HG02759 (cell line): ENCODE results near the gene PRKACA.

Source experiments
- ATAC-seq: cut with Tn5 transposase; IDR thresholded peaks from one replicate; pipeline ENCODE4 v1.9.1; 2021; ENCODE audit warnings: mild to moderate bottlenecking, moderate library complexity; ENCODE audit not compliant: unreplicated experiment

PRKACA gene

DNA sequence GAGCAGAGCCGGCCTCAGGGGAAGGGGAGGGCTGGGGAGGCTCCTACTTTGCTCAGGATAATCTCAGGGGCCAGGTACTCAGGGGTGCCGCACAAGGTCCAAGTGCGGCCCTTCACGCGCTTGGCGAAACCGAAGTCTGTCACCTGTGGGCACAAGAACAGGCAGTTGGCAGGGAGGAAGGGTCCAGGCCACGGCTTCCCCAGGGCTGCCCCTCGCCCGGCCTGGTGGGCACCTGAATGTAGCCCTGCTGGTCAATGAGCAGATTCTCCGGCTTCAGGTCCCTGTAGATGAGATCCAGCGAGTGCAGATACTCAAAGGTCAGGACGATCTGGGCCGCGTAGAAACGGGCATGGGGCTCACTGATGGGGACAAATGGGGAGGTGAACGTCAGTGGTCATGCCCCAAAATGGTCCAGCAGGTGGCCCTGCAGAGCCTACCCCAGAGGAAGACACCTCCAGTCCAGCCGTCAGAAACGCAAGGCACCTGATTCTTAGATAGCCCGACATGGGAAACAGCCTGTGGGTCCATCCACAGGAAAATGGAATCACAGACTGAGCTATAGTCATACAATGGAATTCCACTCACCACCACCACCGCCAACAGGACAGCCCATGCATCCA is 19.9 kb downstream of the PRKACA start:
- no peak for ATAC-seq

DNA sequence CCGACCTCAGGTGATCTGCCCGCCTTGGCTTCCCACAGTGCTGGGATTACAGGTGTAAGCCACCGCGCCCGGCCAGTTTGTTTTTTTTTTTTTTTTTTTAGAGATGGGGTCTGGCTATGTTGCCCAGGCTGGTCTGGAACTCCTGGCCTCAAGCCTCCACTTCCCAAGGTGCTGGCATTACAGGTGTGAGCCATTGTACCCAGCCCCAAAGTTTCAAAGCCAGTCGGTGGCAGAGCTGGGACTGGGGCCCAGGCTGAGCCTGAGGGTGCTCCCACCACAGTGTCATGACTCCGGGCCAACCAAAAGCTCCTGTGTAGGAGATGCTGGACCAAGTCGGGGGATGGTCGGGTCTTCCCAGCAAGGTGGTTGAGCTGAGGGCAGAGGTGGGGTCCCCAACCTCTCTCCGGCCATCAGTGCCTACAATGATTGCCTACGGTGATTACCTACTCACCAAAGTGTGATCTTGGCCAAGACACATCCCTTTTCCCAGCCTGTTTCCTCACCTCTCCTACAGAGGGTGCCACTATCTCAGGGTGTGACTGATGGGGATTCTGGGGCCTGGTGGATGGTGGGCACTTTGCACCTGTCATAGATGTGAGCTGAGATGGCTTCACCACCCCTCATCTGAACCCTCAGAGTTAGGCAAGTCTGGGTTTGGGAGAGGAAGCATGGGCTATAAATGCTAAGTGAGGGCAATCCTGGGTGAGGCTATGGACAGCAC is 21.1 kb downstream of the PRKACA start:
- ATAC-seq = no peak

DNA sequence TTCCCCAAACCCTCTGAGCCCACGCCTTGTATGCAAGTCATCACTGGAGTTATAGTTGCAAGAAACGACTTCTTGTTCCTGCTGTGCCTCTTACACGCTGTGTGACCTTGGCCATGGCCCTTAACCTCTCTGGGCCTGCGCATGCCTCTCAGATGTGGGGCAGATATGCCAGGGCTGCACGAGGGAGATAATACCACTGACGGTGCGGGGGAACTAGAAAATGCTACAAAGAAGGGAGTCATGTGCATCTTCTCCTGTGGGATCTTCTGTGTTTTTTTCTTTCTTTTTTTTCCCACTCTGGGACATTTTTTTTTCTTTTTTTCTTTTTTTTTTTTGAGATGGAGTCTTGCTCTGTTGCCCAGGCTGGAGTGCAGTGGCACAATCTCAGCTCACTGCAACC is 22.7 kb downstream of the PRKACA start:
- ATAC-seq = no peak

GRCh38 chr19:14093117-14093823 is 24.3 kb downstream of the PRKACA start:
- no peak for ATAC-seq

DNA sequence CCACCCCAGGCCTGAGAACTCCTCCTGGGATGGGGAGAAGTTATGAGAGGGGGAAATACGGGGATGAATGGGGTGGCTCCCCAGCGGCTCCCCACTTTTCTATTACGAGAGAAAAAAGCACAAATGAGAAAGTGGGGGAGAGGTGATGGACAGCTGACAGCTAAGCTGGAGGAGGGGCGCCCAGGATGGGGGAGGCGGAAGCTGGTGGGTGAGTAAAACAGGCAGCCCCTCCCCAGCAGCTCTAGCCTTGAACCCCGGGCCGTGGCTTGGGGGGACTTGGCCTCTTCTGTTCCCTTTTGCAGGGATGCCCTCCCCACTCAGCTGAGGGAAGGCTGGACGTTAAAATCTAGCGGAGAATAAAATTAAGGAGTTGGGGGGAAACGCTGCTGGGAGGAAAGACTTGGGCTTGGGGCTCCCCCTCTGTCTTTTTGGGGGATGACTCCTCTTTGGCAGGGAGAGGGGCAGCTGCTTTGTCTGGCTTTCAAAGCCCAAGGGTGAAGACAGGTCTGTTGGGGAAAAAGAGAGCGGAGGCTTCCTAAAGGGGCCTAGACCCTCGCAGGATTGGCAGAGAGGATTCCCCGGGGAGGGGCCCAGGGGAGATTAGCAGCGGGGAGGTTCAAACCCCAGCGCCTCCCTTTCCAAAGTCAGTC is 25.6 kb downstream of the PRKACA start:
- no peak for ATAC-seq

- ATAC-seq = peak; percentile 66
These were observed 26.3 kb downstream of the PRKACA start for GRCh38 chr19:14091081-14091812.

- ATAC-seq = peak; percentile 52
These were observed 27.0 kb downstream of the PRKACA start, which contains the start of gene SAMD1 for GRCh38 chr19:14090509-14091080. Gene SAMD1 (minus strand): TSS chr19:14090751.

DNA sequence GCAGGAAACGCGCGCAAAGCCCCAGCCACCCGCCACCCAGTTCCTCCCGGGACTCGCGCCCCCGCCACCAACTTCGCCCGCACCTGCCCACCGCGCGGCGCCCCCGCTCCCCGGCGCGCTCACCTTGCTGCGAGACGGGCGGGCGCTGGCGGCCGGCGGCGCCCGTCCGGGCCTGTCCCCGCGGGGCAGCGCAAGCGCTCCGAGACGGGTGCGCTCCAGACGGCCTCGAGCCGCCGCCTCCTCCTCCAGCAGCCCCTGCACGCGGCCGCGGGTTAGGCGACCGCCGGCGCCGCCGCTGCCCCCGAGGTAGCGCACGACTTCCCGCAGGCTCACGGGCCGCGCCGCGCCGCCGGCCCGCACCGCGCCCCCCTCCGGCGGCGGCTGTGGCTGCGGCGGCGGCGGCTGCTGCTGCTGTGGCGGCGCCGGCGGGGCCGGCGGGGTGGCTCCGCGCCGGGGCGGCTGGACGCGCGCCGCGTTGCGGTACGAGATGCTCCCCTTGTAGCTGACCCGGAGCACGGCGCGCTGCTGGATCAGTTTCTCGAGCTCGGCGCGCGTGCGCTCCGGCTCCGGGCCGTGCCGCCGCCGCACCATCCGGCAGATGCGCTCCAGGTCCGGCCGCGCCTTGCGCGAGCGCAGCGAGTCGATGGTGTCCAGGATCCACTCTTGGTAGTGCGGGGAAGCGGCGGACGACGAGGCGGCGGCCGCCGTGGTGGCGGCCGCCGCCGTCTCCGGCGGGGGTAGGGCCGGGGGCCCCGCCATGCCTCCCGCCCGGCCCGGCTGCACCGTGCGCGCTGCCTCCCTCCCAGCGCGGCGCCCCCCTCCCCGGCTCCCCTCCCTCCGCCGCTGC is 27.7 kb downstream of the PRKACA start:
- peak; percentile 30 for ATAC-seq

GRCh38 chr19:14089412-14089661 is 28.2 kb downstream of the PRKACA start:
- no peak for ATAC-seq

- ATAC-seq = no peak
These were observed 28.7 kb downstream of the PRKACA start for GRCh38 chr19:14088634-14089411.

- ATAC-seq = no peak
These were observed 31.5 kb downstream of the PRKACA start for GRCh38 chr19:14086098-14086497.

DNA sequence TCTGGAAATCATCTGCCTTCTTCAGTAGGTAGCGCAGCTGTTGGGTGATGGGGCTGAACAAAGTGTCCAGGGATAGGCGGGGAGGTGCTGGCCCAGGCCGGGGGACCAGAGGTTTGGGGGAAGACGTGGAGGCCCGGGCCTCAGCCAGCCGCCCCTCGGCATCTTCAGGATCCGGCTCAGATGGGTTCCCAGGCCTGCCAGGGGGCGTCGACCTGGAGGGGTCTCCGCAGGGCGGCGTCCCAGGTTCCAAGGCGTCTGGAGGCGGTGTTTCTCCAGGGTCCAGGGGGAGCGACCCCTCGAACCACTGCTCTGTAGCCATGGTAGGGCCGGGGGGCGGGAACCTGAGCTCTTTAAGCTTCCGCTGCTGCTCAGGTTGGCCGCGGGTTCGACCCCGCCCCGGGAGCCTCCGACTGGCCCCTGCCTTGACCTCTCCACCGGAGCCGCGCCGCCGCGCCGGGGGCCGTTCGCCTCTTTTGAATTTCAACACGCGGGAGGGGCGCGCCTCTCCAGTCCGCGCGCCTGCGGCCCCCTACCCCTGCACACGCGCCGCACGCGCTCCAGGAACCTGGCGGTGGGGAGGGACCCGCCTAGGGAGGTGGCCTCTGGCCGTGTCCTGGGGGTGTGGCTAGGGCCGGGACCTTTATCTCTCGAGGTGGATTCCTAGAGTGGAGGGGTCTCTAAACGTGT is 32.1 kb downstream of the PRKACA start, which contains the start of gene C19orf67:
Gene C19orf67, minus strand, starts transcription at position 475 of the 687 bp plus-strand sequence. Its CDS starts 156 bp downstream, at position 319.
- ATAC-seq = no peak

- no peak for ATAC-seq
These were observed 34.9 kb downstream of the PRKACA start for GRCh38 chr19:14082675-14082960.

DNA sequence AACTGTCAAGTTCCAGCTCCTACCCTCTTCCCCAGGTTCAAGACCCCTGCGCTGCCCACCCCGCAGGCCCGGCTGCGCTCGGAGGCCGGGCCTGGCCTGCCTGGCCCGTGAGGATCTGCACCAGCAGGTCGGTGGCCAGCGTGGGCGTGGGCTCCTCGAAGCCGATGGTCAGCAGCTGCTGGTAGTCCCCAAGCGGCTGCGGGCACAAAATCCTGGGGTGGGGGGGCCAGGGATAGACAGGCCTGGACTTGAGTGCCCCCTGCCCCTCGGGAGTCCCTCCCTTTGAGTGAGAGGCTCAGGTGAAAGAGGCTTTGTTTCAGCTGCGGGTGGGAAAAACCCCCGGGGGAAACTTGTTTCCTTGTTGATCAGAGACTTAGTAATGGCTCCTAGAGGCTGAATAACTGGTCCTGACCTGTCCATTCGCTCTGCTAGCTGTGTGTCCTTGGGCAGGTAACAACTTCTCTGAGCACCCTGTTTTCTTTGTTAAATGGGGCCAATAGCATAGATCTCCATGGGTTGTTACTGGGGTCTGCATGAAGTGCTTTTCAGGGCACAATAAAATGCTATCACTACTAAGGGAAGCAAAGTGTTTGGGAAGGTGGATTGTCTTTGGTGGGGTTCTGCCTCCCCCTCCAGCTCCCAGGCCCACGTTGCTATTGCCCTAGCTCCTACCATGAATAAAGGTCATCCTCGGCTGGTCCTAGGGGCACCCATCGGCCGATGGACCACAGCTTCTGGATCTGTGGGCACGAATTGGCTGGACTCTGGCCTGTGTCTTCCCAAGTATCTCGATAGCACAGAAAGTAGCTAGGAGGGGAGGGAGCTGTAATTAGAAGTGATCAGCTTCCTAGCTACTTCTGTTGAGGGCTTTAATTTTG is 35.5 kb downstream of the PRKACA start:
- peak; percentile 12 for ATAC-seq

DNA sequence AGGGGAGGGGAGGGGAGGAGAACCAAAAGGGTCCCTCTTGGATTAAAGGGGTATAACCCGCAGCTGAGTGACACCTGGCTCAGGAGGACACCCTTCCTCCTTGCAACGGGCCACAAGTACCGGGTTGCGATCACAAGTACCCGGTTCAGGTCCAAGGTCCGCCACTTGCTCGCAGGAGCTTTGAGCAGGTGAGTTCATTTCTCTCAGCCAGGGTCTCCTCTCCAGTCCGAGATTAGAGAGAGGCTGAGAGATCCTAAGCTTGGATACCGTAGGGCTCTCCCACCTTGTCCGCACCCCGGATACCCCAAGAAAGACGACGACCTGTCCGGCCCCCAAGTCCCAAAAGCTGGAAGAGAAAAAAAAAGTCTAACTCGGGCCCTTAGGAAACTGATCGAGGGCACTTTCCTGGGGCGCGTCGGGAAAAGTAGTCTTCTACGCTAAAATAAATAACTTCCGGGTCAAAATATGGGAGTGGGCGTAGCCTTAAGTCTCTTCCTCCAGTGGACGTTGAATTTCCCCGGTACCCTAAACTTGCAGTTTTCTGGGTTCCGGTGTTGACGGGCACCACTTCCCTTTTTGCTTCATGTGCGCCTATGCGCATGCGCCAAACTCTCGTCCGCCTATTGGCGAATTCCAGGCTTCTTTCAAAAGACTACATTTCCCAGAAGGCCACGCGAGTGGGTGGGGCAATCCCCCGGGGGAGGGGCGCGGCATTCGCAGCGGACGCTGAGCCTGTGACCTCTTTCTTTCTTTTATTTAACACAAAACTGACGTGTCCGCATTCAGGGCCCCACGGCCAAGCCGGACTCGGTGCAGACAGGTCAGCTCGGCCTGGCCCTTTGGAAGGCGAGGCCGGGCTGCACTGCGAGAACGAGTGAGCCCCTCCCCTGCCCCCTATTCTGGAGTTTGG is 36.4 kb downstream of the PRKACA start:
- peak; percentile 86 for ATAC-seq

DNA sequence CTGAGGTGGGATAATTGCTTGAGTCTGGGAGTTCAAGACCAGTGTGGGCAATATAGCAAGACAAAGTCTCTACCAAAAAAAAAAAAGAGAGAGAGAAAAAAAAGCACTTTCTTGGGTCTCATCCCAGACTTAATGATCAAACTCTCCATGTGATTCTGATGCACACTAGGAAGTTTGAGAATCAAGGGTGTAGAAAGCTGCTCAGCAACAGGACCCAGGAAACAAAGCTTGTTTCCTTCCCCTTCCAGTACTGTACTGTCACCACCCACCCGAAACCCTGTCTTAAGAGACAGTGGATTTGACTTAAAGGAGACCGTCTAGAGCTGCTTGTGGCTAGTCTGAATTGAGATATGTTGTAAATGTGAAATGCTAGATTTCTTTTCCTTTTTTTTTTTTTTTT is 39.2 kb downstream of the PRKACA start:
- no peak for ATAC-seq
